BJ (cell line): ENCODE results near the gene LRMDA. TPM values are rescaled to one million over a fixed set of nuclear protein-coding genes. Genes with fewer than 3 reads are reported as not detected.
A peak's percentile ranks its signal among the peaks of the same experiment; 100 is the strongest.

Source experiments
- CTCF ChIA-PET: fragments of 350-600 bp; formaldehyde crosslinking; extraction: SDS; loops from one replicate; lab custom pipeline; 2021; ENCODE audit warnings: antibody characterized with exemption, inconsistent platforms; lab: Yijun Ruan, JAX
- POLR2A ChIA-PET: fragments of 300-600 bp; sonication (Branson Sonifier 250); formaldehyde crosslinking; extraction: SDS; loops from one replicate; lab custom pipeline; 2021; ENCODE audit warnings: antibody characterized with exemption; lab: Charles Lee
- DNase-seq: peaks from one replicate; pipeline ENCODE4 v3.0.0-alpha.2; 2011; ENCODE audit warnings: low read depth
- H3K27me3 ChIP-seq: 2 replicates; pipeline ENCODE4 v1.6.0; 2011; ENCODE audit warnings: low read length; ENCODE audit not compliant: control insufficient read depth, insufficient read depth
- H3K36me3 ChIP-seq: 2 replicates; pipeline ENCODE4 v1.5.1; 2011; ENCODE audit warnings: low read length; ENCODE audit not compliant: control insufficient read depth, insufficient read depth
- H3K4me3 ChIP-seq: 2 replicates; pipeline ENCODE4 v1.5.1; 2011; ENCODE audit warnings: low read depth, mild to moderate bottlenecking, control low read depth, low read length
- polyA plus RNA-seq: library from polyadenylated mRNA; depleted of rRNA; stranded (reverse); fragments of >200 nt; gene quantifications from 2 replicates; pipeline ENCODE4 v1.2.3, GENCODE V29; 2011
- TF ChIP-seq, protein P1 (sequence below): IDR thresholded peaks from 2 replicates; pipeline ENCODE4 v1.5.1; 2011; ENCODE audit warnings: low read depth, mild to moderate bottlenecking, control low read depth, inconsistent platforms, low read length, moderate library complexity; ENCODE audit not compliant: insufficient read depth

Gene LRMDA
- polyA plus RNA-seq, 1 experiment: not detected

DNA sequence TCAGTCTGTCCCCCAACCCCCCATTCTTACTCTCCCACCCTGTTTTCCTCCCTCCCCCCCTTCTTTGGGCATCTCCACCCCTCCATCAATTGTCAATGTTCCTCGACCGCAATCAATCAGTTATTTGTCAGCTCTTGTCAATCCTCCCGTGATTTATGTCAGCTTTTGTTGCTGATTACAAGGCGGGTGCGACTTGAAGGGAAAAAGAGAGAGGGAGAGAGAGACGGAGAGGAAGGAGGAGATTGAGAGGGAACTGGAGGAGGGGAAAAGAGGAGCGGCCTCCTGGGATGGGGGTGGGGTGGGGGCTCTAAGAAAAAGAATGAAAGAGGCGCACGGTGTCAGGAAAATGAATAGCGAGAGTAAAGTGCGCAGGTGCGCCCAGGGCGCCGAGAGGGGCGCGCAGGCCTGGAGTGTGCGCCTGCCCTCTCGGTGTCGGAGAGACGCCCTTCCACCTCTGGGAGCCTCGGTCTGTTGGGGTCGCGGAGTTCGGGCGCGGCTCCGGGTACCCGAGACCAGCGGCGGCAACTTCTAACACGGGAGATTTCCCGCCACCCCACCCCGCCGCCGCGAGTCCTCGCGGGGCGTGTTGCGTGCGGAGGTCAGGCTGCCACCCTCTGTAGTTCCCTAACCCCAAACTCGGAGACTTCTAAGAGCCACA, 28.8 kb upstream of the LRMDA start:
- peak overlapping the region; percentile 80 for H3K4me3 ChIP-seq
- ChIA-PET CTCF (interaction anchor here (0.7 to 2.3 kb wide), 9 partner anchors 9 to 1028 kb away, joined by 3 to 11 read pairs (median 3); no protein-coding TSS in a partner anchor), POLR2A (no interaction called here)
- TF ChIP-seq, protein P1, sequence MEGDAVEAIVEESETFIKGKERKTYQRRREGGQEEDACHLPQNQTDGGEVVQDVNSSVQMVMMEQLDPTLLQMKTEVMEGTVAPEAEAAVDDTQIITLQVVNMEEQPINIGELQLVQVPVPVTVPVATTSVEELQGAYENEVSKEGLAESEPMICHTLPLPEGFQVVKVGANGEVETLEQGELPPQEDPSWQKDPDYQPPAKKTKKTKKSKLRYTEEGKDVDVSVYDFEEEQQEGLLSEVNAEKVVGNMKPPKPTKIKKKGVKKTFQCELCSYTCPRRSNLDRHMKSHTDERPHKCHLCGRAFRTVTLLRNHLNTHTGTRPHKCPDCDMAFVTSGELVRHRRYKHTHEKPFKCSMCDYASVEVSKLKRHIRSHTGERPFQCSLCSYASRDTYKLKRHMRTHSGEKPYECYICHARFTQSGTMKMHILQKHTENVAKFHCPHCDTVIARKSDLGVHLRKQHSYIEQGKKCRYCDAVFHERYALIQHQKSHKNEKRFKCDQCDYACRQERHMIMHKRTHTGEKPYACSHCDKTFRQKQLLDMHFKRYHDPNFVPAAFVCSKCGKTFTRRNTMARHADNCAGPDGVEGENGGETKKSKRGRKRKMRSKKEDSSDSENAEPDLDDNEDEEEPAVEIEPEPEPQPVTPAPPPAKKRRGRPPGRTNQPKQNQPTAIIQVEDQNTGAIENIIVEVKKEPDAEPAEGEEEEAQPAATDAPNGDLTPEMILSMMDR: no peak
- no peak for DNase-seq
- H3K27me3 ChIP-seq: 0 out of 2 replicates have a peak, but pooled peaks cover 2% of the 10 kb centered on the region
- H3K36me3 ChIP-seq: peaks cover 4% of the 10 kb centered on the region

GRCh38 chr10:75403144-75403938, 28.1 kb upstream of the LRMDA start:
- Histone ChIP-seq H3K4me3 (peak overlapping the region; percentile 80), H3K36me3 (peaks cover 4% of the 10 kb centered on the region), H3K27me3 (0 out of 2 replicates have a peak, but pooled peaks cover 2% of the 10 kb centered on the region)
- no peak for DNase-seq
- ChIA-PET CTCF (no interaction called here), POLR2A (no interaction called here)
- TF ChIP-seq, protein P1: no peak

DNA sequence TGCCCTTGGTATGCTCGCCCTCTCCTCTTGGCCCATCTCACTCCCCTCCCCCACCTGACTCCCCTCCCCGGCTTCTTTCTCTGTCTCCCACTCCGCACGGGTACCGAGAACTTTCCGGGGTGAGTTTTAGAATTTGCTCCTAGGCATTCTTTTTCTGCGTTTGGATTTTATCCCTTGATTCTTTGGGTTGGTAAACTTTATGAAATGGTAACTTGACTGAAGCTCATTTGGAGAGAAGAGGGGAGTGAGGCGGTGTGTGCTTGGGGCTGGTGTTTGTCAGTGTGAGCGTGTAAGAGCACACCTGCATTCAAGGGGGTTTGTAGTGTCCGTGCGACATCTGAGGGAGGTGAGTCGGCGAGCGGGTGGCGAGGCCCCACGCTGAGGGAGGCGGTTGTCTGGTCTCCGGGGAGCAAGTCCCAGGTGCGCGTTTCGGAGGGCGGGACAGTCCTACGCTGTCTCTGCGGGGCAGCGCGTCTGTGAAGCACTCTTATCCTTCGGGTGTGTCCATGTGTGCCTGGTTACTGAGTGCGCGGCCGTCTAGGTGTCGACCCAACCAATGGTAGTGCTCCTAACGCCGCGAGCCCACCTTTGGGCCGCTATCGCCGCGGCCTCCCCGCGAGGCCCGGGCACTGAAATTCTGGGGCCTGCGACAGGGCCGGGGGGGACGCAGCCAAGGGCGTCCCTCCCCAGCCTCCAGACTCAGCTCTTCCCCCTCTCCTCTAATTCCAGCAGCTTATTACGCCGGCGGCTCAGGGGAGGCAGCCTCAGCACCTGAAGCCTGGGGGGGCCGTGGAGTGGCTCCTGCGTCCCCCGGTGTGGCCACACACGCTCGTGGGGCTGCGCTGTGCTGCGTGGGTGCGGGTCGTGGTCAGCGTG, 27.2 kb upstream of the LRMDA start:
- 0 out of 2 replicates have a peak, but pooled peaks cover 2% of the 10 kb centered on the region for H3K27me3 ChIP-seq
- TF ChIP-seq, protein P1: no peak
- DNase-seq: no peak
- H3K4me3 ChIP-seq: peak overlapping the region; percentile 80
- ChIA-PET POLR2A (no interaction called here), CTCF (no interaction called here)
- peaks cover under 1% of the 10 kb centered on the region for H3K36me3 ChIP-seq

GRCh38 chr10:75404815-75405597, 26.4 kb upstream of the LRMDA start:
- H3K4me3 ChIP-seq: no peak overlapping the region
- TF ChIP-seq, protein P1: no peak
- POLR2A ChIA-PET: no interaction called here
- H3K36me3 ChIP-seq: no peaks in the 10 kb centered on the region
- no peak for DNase-seq
- CTCF ChIA-PET: interaction anchor here (1.1 kb wide), 1 partner anchor 1142 kb away, joined by 3 read pairs; no protein-coding TSS in a partner anchor
- peaks cover 5% of the 10 kb centered on the region for H3K27me3 ChIP-seq
